Activated naive CD4-positive, alpha-beta T cell treated with anti-CD3 and anti-CD28 coated beads, Interleukin-2, amount 50 U/mL, for 72 hours (primary cell): ENCODE results near the gene RAB34. TPM values are rescaled to one million over a fixed set of nuclear protein-coding genes. Genes with fewer than 3 reads are reported as not detected.

Experiments used
- ATAC-seq, 2 donors: fragments of 150-1000 bp; cut with Tn5 transposase; 2 replicates each; pipeline ENCODE4 v1.10.0; 2021; ENCODE audit warnings: mild to moderate bottlenecking in 2 of 2, moderate library complexity in 2 of 2
- DNase-seq, 2 donors: peaks; one replicate each; pipeline ENCODE4 v3.0.0; 2021 to 2022; ENCODE audit warnings: low spot score in 2 of 2
- H3K27ac Mint-ChIP-seq, 2 donors: one replicate each; pipeline ENCODE4 v1.8.0; 2022; ENCODE audit warnings: mild to moderate bottlenecking in 2 of 2, mixed read lengths in 2 of 2
- H3K36me3 Mint-ChIP-seq, 2 donors: one replicate each; pipeline ENCODE4 v1.8.0; 2022; ENCODE audit warnings: mixed read lengths in 2 of 2
- H3K9me3 Mint-ChIP-seq, 2 donors: one replicate each; pipeline ENCODE4 v1.8.0; 2022; ENCODE audit warnings: mixed read lengths in 2 of 2
- total RNA-seq, 2 donors: library from RNA; stranded (reverse); gene quantifications; one replicate each; pipeline ENCODE4 v1.2.3, GENCODE V29; 2022

RAB34 gene
- total RNA-seq, 2 donors from 2014 or later, result 20.5 to 46.4 TPM

DNA sequence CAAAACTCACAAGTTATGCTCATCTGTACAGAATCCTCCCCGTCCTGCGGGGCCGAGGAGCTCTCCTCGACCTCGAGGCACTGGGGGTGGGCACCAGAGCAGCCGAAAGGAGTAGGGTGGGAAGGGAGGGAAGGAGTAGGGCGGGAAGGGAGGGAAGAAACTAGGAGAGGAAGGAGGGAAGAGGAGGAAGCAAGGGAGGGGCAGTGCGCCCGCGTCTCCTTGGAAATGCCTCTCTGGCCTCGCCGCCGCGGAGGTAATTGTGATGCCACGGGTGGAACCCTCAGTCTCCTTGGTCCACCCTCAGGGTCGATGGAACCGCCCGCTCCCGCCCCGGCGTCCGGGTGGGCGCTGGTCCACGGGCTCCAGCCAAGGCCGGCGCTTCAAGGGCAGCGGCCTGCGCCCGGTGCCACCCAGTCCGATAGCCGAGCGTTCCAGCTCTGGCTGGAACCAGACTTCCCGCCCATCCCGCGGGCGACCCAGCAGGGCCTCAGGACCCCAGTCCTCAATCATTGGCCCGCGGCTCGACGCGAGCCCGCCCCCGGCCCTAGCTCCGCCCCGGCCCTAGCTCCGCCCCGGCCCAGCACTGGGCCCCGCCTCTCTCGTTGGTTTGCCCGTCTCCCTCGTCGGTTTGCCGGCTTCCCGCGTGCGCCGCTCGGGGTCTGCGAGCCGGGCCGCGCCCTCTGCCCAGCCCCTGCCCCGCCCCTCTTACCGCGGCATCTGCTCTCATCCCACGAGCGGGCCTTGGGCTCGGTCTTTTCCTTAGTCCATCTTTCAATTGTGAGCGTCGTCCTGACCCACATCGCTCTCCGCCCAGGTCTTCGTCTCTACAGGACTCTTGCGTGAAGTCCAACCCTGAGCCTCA, 6.6 kb downstream of the RAB34 start:
- Mint-ChIP-seq H3K27ac (peak overlapping the region; percentile 96 to 98), H3K9me3 (no peaks in the 10 kb centered on the region), H3K36me3 (peaks cover 0 to 5% of the 10 kb centered on the region in 2 donors)
- DNase-seq (peak; percentile 86 to 98), ATAC-seq (peak; percentile 89 to 92)

DNA sequence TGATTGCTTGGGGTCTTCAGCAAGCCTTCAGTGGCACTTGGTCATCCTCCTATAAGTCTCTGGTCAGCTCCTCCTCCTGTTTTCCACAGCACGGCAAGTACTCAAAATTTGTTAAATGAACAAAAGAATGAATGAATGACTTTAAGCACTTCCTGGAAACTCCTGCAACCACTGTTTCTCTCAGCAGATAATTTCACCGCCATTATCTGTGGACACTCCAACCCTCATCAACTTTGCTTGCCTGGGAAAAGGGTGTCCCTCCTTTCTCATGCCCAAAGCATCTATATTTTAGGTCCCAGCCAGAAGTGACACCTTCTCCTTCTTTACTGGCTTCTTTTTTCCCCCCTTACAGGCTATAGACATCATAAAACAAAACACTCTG, 10.3 kb downstream of the RAB34 start:
- Mint-ChIP-seq H3K36me3 (peaks cover 0 to 5% of the 10 kb centered on the region in 2 donors), H3K27ac (peak overlapping the region in 1 of 2 donors; percentile 48), H3K9me3 (no peaks in the 10 kb centered on the region)
- ATAC-seq (no peak), DNase-seq (no peak)

DNA sequence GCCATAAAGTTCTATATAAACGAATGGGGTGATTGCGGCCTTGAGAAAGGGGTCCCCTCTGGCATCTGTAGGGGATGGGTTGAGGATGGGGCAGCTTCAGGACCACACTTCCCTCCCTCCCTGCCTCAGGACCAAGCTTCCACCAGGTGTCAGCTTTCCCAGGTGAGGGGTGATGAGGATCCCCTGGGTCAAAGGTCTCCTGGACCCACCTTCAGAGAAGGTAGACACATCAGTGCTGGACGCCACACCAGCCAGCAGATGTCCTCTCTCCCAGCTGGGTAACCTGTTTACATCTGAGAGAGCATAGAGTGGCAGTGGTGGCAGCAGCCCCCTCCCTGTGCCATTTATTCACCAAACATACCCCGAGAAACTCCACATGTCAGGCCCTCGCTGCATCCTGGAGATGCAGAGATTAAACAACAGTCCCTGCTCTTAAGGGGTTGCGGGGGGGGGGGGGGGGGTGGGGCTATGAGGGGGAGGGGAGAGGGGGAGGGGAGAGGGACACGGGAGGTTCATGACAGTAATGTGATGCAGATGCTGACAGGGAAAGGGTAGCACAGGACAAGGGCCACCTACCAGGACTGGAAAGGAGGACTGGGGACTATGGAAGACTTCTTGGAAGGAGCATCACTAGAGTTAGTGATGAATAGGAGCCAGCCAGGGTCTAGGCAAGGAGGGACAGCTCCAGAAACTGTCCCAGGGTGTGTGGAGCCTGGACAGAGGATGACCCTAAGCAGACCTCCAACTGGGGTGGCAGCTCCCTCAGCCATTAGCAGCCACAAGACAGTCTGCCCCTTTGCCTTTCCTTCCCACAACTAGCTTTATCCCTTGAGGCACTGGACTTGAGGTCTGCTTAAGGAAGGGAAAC, 11.0 kb downstream of the RAB34 start:
- Mint-ChIP-seq H3K9me3 (no peaks in the 10 kb centered on the region), H3K27ac (peak overlapping the region in 1 of 2 donors; percentile 74), H3K36me3 (peaks cover 0 to 5% of the 10 kb centered on the region in 2 donors)
- no peak for ATAC-seq
- no peak for DNase-seq

DNA sequence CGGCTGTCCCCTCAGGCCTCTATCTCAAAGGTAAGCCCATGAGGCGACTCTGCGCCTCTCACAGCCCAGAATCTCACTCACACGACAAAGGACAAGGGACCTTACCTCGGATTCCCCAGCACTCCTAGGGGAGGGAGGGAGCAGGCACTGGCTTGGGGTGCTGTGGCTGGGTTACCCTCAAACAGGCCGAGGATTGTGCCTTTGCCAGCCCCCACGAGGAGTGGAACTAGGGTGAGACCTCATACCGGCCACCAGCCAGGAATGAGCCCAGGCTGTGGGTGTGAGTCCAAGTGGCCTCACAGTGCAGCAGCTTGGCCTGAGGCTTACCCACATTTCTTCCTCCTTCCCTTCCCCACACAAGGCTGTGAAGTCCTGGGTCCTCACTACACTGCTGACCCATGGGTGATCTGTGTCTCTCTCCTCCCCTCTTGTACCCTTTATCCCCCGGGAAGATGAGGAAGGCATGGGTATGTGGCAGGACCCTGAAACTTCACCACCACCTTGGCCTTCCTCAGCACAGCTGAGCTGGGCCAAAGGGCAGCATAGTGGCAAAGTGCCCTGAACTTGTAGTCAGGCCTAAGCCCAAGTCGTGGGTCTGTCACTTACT, 11.8 kb downstream of the RAB34 start:
- Mint-ChIP-seq H3K36me3 (peaks cover 0 to 5% of the 10 kb centered on the region in 2 donors), H3K9me3 (no peaks in the 10 kb centered on the region), H3K27ac (peak overlapping the region; percentile 74 to 75)
- peak in 1 of 2 donors; percentile 7 for ATAC-seq
- no peak for DNase-seq

DNA sequence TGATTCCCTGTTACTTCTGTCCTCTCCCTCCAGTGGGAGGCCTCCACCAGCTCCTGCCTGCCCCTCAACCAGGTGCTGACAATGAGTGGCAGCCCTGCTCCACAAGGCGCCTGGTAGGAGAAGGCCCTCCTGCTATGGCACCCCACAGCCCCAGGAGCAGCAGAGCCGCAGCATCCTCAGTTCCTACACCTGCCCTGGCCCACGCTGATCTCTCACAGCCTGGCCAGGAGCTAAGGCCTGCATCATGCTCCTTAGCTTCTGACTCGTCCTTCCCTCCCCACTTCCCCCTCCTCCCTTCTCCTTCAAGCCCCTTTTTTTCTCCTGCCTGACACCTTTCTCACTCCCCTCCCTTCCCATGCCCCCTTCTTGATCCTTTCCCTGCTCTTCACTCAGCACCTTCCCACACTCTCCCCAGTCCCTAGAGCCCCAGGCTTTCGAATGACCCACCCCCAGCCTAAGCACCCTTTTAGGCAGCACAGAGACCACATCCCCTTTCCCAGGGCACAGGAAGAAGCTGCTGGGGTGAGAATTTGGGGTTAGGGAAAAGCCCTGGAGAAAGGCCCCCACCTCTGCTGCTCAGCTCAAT, 12.5 kb downstream of the RAB34 start:
- peak in 1 of 2 donors; percentile 25 for ATAC-seq
- Mint-ChIP-seq H3K36me3 (peaks cover under 1 to 5% of the 10 kb centered on the region in 2 donors), H3K27ac (peak overlapping the region; percentile 74 to 75), H3K9me3 (no peaks in the 10 kb centered on the region)
- no peak for DNase-seq

DNA sequence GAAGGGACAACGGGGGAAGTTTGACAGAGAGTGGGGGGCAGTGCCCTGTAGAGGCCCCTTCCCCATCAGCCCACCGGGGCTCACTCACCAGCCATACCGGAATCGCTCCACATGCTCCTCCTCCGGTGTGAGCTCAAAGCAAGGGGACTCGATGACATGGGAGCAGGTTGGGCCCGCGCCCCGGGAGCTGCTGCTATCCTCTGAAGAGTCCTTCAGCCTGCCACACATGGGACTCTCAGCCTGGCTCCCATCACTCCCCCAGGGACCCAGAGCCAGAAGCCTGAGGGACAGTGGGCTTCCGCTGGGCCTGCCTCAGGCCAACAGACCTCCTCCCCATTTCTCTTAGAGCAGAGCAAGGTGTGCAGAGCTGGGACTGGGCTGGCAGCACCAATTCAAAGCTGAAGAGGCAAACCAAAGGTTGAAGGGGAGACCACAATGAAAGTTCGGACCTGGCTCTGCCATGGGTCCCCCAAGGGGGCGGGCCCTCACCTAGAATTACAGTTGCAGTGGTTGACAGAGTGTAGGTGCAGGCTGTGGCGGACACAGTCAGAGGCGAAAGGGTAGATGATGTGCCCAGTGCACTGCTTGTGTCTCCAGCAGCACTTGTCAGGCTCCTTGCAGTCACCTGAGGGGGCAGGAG, 13.3 kb downstream of the RAB34 start:
- ATAC-seq, result no peak
- no peaks in the 10 kb centered on the region for H3K9me3 Mint-ChIP-seq
- no peak for DNase-seq

DNA sequence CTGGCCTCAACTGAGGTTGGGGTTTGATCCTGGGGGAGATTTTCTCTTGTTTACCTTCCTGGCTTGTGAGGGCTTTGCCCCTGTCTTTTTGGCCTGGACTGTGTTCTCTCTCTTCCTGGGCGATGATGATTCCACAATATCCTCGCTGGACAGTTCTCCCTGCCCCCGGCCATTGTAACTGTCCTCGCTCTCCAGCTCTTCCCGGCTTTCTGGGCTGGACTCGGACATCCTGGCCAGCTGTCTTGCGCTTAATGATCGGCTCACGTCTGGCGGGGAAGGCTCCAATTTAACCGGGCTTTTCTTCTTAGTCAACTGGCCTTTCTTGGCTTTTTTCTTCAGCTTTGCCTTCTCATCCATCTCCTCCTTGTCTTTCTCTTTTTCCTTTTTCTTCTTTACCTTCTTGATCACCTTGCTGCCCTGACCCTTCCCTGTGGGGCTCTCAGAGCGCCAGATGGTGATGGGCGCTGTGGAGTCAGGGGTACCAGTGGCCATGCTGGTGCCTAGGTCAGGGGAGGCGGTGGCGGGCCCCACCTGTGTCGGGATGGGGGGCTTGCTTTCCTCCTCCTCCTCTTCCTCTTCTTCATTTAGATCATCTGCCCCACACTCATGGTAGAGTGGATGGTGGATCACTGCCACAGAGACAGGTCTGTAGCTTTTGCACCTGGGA, 14.0 kb downstream of the RAB34 start:
- DNase-seq (no peak), ATAC-seq (no peak)
- Mint-ChIP-seq H3K27ac (peak overlapping the region; percentile 0 to 74), H3K9me3 (no peaks in the 10 kb centered on the region), H3K36me3 (peaks cover 4 to 5% of the 10 kb centered on the region in 2 donors)

More for the DNA sequence above, 13.3 kb downstream of the RAB34 start:
- Mint-ChIP-seq H3K36me3 (peaks cover 4 to 5% of the 10 kb centered on the region in 2 donors), H3K27ac (peak overlapping the region; percentile 0 to 74)

DNA sequence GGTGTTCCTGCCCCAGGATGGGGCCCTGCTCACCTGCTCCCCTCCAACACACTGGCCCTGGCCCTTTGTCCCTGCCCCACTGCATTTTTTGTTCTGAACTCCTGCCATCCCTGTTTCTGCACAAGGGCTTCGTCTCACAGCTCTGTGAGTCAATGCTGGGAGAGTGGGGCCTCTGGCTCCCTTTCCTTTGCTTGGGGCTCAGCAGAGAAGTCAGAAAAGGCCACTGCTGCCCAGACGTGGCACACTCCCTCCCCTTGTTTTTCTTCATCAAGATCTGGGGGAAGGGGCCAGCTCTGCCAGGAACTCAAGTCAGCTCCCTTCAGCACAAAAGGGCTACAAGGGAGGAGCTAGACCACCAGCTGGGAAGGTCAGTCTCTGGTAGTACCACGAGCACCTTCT, 14.9 kb downstream of the RAB34 start:
- no peak for DNase-seq
- Mint-ChIP-seq H3K36me3 (peaks cover 4 to 5% of the 10 kb centered on the region in 2 donors), H3K9me3 (no peaks in the 10 kb centered on the region), H3K27ac (peak overlapping the region; percentile 22 to 66)
- no peak for ATAC-seq

DNA sequence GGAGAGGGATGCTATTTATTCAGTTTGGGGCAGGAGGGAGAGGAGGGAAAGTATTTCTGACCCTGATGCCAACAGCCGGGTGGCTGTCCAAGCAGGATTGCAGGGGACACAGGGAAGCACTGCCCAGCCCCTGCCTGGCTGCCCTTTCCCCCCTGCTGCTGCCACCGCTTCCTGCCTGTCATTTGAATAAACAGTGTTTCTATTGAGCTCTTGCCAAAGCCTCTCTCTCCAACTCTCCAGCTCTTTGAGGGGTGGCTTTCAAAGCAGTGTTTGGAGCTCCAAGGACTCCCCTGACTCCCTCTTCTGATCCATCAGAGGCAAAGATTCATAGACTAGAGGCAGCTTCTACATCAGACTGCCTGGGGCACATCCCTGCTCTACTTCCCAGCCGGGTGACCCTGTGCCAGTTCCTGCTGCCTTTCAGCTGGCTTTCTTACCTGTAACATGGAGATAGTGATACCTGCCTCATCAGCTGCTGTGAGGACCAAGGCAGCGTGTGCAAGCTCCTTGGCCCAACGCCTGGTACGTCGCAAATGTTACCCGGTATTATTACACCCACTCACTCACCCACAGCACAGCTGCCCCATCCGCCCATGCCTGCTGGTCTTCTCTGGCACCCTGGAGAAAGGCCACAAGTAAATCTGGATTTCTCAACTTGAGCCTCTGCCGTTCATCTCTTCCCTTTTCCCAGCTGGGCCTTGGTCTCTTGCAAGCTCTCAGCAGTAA, 15.5 kb downstream of the RAB34 start:
- no peaks in the 10 kb centered on the region for H3K9me3 Mint-ChIP-seq
- ATAC-seq (no peak), DNase-seq (no peak)
- peak overlapping the region; percentile 22 to 66 for H3K27ac Mint-ChIP-seq
- H3K36me3 Mint-ChIP-seq, result peaks cover 1 to 4% of the 10 kb centered on the region in 2 donors

DNA sequence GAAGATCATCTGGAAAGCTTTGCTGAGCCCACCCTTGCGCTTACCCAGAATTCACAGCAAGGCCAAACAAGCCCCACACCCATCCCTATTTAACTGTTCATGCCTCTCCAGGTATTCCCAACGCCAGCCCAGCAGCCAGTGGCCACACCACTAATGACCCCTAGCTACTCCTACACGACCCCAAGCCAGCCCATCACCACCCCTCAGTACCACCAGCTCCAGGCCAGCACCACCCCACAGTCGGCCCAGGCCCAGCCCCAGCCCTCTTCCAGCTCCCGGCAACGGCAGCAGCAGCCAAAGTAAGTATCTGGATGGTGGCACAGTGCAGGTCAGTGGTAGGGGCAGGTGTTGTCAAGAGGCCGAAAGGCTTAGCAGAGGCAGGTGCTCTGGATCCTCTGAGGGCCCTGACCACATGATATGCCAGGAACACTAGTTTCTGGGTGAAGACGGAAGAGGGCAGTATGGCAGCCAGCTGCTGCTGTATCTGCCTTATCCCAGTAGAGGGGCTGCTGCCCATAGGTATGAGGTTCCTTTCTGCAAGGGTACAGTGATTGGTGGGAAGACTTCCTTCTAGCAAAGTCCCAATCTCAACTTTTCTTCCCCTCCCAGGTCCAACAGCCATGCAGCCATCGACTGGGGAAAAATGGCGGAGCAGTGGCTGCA, 16.7 kb downstream of the RAB34 start:
- peaks cover 0 to 4% of the 10 kb centered on the region in 2 donors for H3K36me3 Mint-ChIP-seq
- DNase-seq (no peak), ATAC-seq (no peak)
- no peaks in the 10 kb centered on the region for H3K9me3 Mint-ChIP-seq
- H3K27ac Mint-ChIP-seq, result peak overlapping the region; percentile 13 to 50

DNA sequence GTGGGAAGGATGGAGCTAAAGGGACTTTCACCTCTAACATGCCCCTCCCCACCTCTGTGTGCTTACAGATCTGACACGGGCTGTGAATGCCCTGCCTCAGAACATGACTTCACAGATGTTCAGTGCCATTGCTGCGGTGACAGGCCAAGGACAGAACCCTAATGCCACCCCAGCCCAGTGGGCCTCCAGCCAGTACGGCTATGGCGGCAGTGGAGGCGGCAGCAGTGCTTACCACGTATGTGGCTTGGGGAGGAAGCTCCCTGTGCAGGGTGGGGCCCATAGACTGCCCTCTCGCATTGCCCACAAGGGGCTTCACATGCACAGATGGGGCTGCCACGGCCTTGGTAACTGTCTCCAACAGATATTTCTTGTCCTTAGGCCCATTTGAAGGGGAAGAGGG, 17.4 kb downstream of the RAB34 start:
- no peak for ATAC-seq
- Mint-ChIP-seq H3K36me3 (peaks cover 0 to 9% of the 10 kb centered on the region in 2 donors), H3K9me3 (no peaks in the 10 kb centered on the region), H3K27ac (peak overlapping the region in 1 of 2 donors; percentile 91)
- no peak for DNase-seq

DNA sequence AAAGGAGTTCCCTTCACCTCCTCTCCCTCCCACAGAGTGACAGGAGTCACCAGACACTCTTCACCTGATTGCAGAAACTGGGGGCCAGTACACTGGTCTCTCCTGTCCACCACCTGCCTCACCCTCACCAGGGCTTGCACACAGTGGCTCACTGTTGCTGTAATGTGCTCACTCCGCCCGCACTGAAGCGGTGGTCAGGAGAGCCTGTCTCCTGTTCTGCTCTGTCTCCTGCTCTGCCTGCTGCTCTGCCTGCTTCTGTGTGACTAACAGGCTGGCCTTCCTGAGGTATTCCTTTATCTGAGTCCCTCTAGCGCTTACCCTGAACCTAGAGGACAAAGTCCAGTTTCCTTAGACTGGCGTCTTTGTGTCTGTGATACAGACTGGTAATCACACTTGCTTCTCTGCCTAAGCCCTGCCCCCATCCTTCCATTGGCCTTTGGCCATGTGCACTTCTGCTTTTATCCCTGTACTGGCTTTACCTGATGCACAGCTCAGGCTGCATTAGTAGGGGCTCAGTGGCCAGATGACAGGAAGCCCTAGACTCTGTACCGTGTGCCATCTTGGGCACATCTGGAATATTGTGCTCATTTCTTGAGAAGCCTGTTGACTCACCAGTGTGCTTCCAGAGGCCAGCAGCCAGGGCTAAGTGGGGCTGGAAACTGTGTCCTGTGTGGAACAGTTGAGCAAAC, 19.3 kb downstream of the RAB34 start:
- peaks cover 9 to 13% of the 10 kb centered on the region in 2 donors for H3K36me3 Mint-ChIP-seq
- no peak for DNase-seq
- H3K27ac Mint-ChIP-seq, result peak overlapping the region; percentile 63 to 67
- no peaks in the 10 kb centered on the region for H3K9me3 Mint-ChIP-seq
- ATAC-seq, result peak in 1 of 2 donors; percentile 17

DNA sequence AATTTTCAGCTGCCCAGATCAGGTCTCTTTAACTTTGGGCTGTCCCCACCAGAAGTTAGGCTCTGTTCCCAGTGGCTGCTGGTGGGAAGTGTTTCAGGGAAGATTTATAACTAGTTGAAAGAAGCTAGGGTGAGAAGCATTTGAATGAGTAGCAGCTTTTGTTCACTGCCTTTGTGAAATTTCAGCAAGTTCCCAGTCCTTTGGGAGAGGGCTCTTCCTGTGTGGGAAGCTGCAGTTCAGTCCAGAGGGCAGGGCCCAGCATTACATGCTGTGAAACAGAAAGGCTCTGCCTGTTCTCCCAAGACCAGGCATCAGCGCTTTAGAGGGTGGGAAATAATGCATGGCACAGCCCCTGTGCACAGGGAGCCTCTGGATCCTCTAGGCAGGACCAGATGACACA, 23.8 kb downstream of the RAB34 start:
- Mint-ChIP-seq H3K36me3 (peaks cover 5 to 34% of the 10 kb centered on the region in 2 donors), H3K9me3 (no peaks in the 10 kb centered on the region), H3K27ac (peak overlapping the region; percentile 20 to 37)
- ATAC-seq (no peak), DNase-seq (no peak)

DNA sequence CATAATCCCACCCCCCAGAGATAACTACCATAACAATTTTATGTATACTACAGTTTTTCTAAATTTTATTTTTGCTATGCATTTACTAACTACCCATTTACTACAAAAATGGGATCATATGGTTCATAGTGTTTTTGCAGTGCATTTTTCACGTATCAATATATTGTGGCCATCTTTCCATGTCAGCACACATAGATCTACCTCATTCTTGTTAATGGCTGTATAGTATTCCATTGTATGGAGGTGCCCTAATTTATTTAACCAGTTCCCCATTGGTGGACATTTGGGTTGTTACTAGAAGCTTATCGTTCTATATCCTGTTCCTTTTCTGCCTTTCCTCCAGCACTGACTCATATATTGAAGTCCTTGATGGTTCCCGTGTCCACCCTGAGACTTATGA, 28.7 kb downstream of the RAB34 start:
- H3K27ac Mint-ChIP-seq, result no peak overlapping the region
- H3K9me3 Mint-ChIP-seq, result no peaks in the 10 kb centered on the region
- no peak for ATAC-seq
- DNase-seq, result no peak
- H3K36me3 Mint-ChIP-seq, result peaks cover 30 to 48% of the 10 kb centered on the region in 2 donors
